ENCODE measurements around the gene ZNF511. TPM values are rescaled to one million over a fixed set of nuclear protein-coding genes. Genes with fewer than 3 reads are reported as not detected.

The ZNF511 gene
- total RNA-seq, 1 experiment from 2014 or later: 89.4 TPM

GRCh38 chr10:133294189-133294588, 14.5 kb upstream of the ZNF511 start:
- Histone ChIP-seq H2AFZ (ENCODE audit: low read length) (no peak overlapping the region), H4K20me1 (ENCODE audit: control insufficient read depth, insufficient read depth, insufficient read length) (no peaks in the 10 kb centered on the region), H3K79me1 (ENCODE audit: insufficient read depth, low read depth, low read length, poor library complexity, severe bottlenecking) (no peaks in the 10 kb centered on the region), H3K23me2 (ENCODE audit: insufficient read length, low read depth, low read length, poor library complexity, severe bottlenecking) (no peaks in the 10 kb centered on the region), H3K9ac (ENCODE audit: extremely low read depth, insufficient read length, low read length) (no peak overlapping the region), H3K23ac (ENCODE audit: insufficient read length, low read depth, low read length) (no peak overlapping the region), H2BK20ac (ENCODE audit: low read depth, low read length, poor library complexity, severe bottlenecking) (no peak overlapping the region), H3T11ph (ENCODE audit: low read length) (no peak overlapping the region), H3K27ac (ENCODE audit: insufficient read length, low read depth, low read length) (no peak overlapping the region), H2BK120ac (ENCODE audit: low read depth, low read length, poor library complexity, severe bottlenecking) (no peak overlapping the region), H3K4me1 (ENCODE audit: insufficient read depth, low read length) (no peaks in the 10 kb centered on the region), H4K8ac (replicated peaks; ENCODE audit: insufficient read length, low read depth, low read length) (no peak overlapping the region), H2BK12ac (ENCODE audit: insufficient read length, low read depth, low read length) (no peak overlapping the region), H3K79me2 (ENCODE audit: insufficient read depth, low read length) (no peaks in the 10 kb centered on the region), H3K4me2 (ENCODE audit: insufficient read depth, insufficient read length, low read length) (no peak overlapping the region), H3K14ac (ENCODE audit: insufficient read depth, low read length) (no peak overlapping the region), H4K5ac (ENCODE audit: insufficient read length, low read depth, low read length) (no peak overlapping the region), H3K18ac (ENCODE audit: insufficient read length, low read depth, low read length) (no peak overlapping the region), H3K9me3 (ENCODE audit: control insufficient read depth, low read depth, low read length) (no peaks in the 10 kb centered on the region), H3K27me3 (ENCODE audit: insufficient read depth, low read length) (no peaks in the 10 kb centered on the region), H4K91ac (ENCODE audit: insufficient read length, low read depth, low read length) (no peak overlapping the region), H2BK5ac (ENCODE audit: insufficient read length, low read length) (no peak overlapping the region), H2BK15ac (ENCODE audit: low read depth, low read length) (no peak overlapping the region), H3K56ac (ENCODE audit: insufficient read length, low read depth, low read length) (no peak overlapping the region), H2AK5ac (ENCODE audit: insufficient read length, low read length) (no peak overlapping the region), H3K4ac (ENCODE audit: low read depth, low read length) (no peak overlapping the region)
- Mint-ChIP-seq H3K4me1 (no peaks in the 10 kb centered on the region), H3K27ac (no peak overlapping the region), H3K4me3 (no peak overlapping the region), H3K36me3 (ENCODE audit: insufficient read depth in 1 of 3, low read depth in 3 of 3) (peaks cover 24 to 73% (median 66%) of the 10 kb centered on the region in 3 experiments), H3K27me3 (ENCODE audit: low read depth) (no peaks in the 10 kb centered on the region), H3K9me3 (no peaks in the 10 kb centered on the region)
- no CpG with 5 or more reads among the region's 15 CpGs for WGBS (ENCODE audit: extremely low coverage, insufficient read length, low lambda C conversion rate)
- TF ChIP-seq CTCF (conservative IDR thresholded peaks at IDR 0.05): no peak
- DNase-seq: no peak
